HG03039 (cell line): ENCODE measurements around the gene OSBPL8.
"Not testable (repeated sequence)": the region's sequence is repeated elsewhere in the genome, so short reads cannot be mapped to it uniquely, and the experiment has no call there.

Experiments used
- ATAC-seq: cut with Tn5 transposase; IDR thresholded peaks from one replicate; pipeline ENCODE4 v1.9.1; 2021; ENCODE audit warnings: mild to moderate bottlenecking, moderate library complexity; ENCODE audit not compliant: unreplicated experiment

OSBPL8 gene

GRCh38 chr12:76428117-76428516, 131.5 kb downstream of the OSBPL8 start:
- no peak for ATAC-seq

- no peak for ATAC-seq
These were observed 133.4 kb downstream of the OSBPL8 start for GRCh38 chr12:76426160-76426559.

- no peak for ATAC-seq
These were observed 134.6 kb downstream of the OSBPL8 start for GRCh38 chr12:76424941-76425340.

GRCh38 chr12:76422543-76423438, 136.8 kb downstream of the OSBPL8 start:
- ATAC-seq: no peak

GRCh38 chr12:76422154-76422542, 137.4 kb downstream of the OSBPL8 start:
- no peak for ATAC-seq

- ATAC-seq: no peak
These were observed 138.5 kb downstream of the OSBPL8 start for GRCh38 chr12:76421046-76421445.

- no peak for ATAC-seq
These were observed 139.3 kb downstream of the OSBPL8 start for GRCh38 chr12:76420222-76420621.

- ATAC-seq: no peak
These were observed 142.5 kb downstream of the OSBPL8 start for GRCh38 chr12:76417116-76417515.

GRCh38 chr12:76413121-76413520, 146.4 kb downstream of the OSBPL8 start:
- ATAC-seq: no peak

- ATAC-seq: no peak
These were observed 148.8 kb downstream of the OSBPL8 start for GRCh38 chr12:76410781-76411180.

GRCh38 chr12:76410371-76410770, 149.2 kb downstream of the OSBPL8 start:
- ATAC-seq: no peak

GRCh38 chr12:76409074-76409473, 150.5 kb downstream of the OSBPL8 start:
- ATAC-seq: no peak

GRCh38 chr12:76407710-76408109, 151.9 kb downstream of the OSBPL8 start:
- no peak for ATAC-seq

GRCh38 chr12:76402259-76402658, 157.3 kb downstream of the OSBPL8 start:
- ATAC-seq: no peak

- ATAC-seq: no peak
These were observed 159.4 kb downstream of the OSBPL8 start for GRCh38 chr12:76400136-76400535.

GRCh38 chr12:76399040-76399439, 160.5 kb downstream of the OSBPL8 start:
- no peak for ATAC-seq

- ATAC-seq: no peak
These were observed 161.5 kb downstream of the OSBPL8 start for GRCh38 chr12:76398106-76398505.

- no peak for ATAC-seq
These were observed 168.1 kb downstream of the OSBPL8 start for GRCh38 chr12:76391461-76391860.

- no peak for ATAC-seq
These were observed 172.0 kb downstream of the OSBPL8 start for GRCh38 chr12:76387614-76388013.

GRCh38 chr12:76384560-76384959, 175.0 kb downstream of the OSBPL8 start:
- no peak for ATAC-seq

- no peak for ATAC-seq
These were observed 175.6 kb downstream of the OSBPL8 start for GRCh38 chr12:76383988-76384387.

- no peak for ATAC-seq
These were observed 180.3 kb downstream of the OSBPL8 start for GRCh38 chr12:76379261-76379660.

- ATAC-seq: not testable (repeated sequence)
These were observed 182.7 kb downstream of the OSBPL8 start for GRCh38 chr12:76376876-76377275.
